ENCODE results near the gene VLDLR.
A peak's percentile ranks its signal among the peaks of the same experiment; 100 is the strongest.

VLDLR gene

DNA sequence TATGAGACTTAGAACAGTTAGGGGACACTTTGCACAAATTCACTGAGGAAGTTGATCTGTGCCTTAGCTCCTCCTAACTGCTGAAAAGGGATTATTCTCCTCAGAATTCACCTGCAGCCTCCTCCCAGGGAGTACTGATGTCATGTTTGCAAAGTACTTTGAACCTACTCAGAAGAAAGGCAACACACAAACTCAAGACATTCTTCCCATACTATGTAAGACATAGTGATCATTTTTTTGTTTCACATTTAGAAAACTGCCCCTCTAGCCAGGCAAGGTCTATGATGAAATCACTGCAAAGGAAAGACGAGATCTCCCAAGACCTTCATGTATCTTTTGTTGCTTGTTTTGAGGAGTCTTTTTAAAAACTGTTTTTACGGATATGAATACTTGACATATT is 10.6 kb upstream of the VLDLR start:
- H3K27ac ChIP-seq = no peak overlapping the region
- no peak for TF ChIP-seq ZFX (IDR thresholded peaks at IDR 0.05; ENCODE audit: borderline replicate concordance)
- TF ChIP-seq, protein P1, sequence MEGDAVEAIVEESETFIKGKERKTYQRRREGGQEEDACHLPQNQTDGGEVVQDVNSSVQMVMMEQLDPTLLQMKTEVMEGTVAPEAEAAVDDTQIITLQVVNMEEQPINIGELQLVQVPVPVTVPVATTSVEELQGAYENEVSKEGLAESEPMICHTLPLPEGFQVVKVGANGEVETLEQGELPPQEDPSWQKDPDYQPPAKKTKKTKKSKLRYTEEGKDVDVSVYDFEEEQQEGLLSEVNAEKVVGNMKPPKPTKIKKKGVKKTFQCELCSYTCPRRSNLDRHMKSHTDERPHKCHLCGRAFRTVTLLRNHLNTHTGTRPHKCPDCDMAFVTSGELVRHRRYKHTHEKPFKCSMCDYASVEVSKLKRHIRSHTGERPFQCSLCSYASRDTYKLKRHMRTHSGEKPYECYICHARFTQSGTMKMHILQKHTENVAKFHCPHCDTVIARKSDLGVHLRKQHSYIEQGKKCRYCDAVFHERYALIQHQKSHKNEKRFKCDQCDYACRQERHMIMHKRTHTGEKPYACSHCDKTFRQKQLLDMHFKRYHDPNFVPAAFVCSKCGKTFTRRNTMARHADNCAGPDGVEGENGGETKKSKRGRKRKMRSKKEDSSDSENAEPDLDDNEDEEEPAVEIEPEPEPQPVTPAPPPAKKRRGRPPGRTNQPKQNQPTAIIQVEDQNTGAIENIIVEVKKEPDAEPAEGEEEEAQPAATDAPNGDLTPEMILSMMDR (IDR thresholded peaks at IDR 0.05) = no peak

DNA sequence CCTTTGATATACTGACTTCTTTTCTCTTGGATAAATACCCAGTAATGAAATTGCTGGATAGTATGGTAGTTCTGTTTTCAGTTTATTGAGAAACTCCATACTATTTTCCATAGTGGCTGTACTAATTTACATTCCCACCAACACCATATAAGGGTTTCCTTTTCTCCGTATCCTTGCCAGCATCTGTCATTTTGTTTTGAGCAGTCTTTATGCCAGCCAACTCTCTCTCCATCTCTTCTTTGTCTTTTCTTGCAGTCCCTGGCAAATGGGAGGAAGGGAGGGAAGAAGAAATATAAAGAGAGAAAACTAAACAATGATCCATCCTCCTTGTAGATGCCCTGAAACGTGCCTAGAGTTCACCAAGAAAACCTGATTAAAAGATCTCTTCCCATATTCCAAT is 9.6 kb upstream of the VLDLR start:
- TF ChIP-seq, protein P1 (IDR thresholded peaks at IDR 0.05) = no peak
- TF ChIP-seq ZFX (IDR thresholded peaks at IDR 0.05; ENCODE audit: borderline replicate concordance) = no peak
- H3K27ac ChIP-seq = no peak overlapping the region

DNA sequence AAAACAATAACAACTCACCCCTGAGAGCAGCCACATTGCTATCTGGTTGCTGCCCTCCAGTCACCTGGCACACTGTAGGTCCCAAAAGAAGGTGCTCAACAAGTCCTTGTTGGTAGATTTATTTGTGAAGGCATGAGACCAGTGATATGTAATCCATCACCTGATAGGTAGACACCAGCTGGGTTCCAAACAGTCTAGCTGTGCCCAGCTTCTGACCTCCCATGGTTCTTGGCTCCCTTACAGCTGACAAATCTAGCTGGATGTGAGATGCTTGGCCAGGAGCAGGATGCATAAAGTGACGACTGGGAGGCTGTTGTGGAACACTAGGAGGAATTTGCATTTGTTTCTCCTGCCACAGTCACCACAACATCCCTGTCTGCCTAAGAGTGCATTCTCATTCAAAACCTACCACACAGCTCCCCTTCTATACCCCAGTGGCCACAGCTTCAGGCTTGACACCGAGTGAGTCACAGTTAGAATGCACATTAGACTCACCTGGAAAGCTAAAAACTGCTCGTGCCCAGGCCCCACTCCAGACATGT is 7.8 kb upstream of the VLDLR start:
- no peak overlapping the region for H3K27ac ChIP-seq

DNA sequence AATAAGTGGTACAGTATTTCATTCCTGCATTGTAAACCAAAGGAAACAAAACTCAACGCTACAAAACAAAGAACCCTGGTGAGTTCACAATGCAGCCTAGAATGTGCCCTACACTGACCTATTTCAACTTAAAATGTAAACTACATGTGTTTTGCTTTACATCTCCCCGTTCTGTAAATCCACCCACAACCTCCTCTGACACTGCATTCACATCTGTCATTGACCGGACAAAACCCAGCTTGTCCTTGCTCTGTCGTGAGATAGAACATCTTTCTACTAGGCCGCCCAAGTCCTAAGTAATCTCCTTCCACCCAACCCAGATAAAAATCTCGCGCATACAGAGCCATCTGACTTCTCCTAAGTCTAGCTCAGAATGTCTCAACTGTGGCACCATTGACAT is 6.1 kb upstream of the VLDLR start:
- H3K27ac ChIP-seq = no peak overlapping the region
- TF ChIP-seq, protein P1 (IDR thresholded peaks at IDR 0.05) = no peak
- no peak for TF ChIP-seq ZFX (IDR thresholded peaks at IDR 0.05; ENCODE audit: borderline replicate concordance)

More for the DNA sequence above, 7.8 kb upstream of the VLDLR start:
- TF ChIP-seq, protein P1 (IDR thresholded peaks at IDR 0.05) = no peak
- TF ChIP-seq ZFX (IDR thresholded peaks at IDR 0.05; ENCODE audit: borderline replicate concordance) = no peak

DNA sequence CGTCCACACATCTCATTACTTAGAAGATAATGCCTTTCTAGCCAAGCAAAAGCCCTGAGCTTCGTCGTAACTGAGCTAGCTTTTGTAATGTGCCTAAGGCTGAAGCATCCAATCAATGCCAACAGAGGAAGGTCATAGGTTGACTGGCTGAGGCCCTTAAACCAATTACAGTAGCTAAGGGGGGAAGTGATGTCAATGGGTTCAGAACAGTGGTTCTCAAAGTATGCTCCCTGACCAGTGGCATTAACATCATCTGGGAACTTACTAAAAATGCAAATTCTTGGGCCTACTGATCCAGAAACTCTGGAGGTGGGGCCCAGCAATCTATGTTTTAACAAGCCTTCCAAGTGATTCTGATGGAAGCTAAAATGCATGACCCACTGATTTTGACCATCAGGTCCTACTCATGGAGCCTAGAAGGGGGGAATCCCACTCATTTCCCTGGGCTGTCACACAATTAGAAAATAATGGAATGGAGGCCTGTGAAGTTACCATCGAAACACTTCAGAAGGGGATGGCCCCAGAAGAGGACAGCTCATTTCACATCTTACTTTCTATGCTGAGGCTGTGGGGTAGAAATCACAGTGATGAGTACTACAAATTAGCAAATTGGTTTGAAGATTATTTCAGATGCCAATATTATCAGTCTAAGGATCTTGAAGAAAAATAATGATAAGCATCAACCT is 4.8 kb upstream of the VLDLR start:
- H3K27ac ChIP-seq = no peak overlapping the region
- no peak for TF ChIP-seq ZFX (IDR thresholded peaks at IDR 0.05; ENCODE audit: borderline replicate concordance)
- TF ChIP-seq, protein P1 (IDR thresholded peaks at IDR 0.05) = no peak

DNA sequence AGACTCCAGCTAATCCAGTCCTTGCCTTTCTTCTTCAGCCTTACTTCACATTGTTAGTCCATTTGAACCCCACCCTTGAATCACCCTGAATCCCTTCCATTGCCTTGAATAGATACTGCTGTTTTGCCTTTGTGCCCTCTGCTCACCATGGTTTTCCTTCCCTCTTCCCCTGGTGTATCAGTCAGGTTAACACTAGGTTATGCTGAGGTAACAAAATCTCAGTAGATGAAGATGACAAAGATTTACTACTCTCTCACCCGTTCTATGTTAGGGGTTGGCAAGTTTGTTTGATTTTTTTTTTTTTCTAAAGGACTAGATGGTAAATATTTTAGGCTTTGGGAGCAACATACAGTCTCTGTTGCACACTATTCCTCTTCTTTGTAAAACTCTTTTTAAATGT is 3.3 kb upstream of the VLDLR start:
- TF ChIP-seq, protein P1 (IDR thresholded peaks at IDR 0.05) = no peak
- no peak for TF ChIP-seq ZFX (IDR thresholded peaks at IDR 0.05; ENCODE audit: borderline replicate concordance)
- H3K27ac ChIP-seq = no peak overlapping the region

DNA sequence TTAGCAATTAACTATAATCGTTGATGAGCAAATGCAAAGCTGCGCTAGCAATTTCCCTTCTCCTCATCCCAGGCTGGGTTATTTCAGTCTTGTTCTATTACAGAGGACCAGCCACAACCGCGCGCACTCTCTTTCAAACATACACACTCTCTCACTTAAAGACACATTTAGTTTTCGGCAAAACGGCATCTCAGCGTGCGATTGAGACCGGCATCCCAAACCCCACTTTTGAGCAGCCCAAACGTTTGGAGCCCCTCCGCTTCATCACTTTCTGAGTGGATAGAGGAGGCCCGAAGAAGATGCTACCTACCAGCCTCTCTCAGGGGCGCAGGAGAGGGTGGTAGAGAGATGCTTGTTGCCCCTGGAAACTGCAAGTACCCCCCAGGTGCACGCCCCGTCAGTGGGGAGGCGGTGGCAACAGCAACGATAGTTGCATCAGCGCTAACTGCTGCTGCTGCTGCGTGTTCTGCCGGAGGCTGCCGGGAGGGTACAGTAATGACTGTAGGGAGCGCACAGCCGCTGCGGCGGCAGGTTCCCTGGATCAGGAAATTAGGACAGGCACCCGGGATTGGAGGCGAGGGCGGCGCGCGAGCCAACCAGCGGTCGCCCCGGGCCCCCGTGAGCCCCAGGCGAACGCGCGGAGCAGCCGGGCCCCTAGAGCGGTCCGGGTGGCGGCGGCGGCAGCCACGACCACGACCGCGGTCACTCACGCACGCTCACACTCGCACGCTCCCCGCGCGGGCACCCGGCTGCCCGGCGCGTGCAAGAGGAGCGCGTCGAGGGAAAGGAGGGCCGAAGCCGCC is 467 bp upstream of the VLDLR start:
- H3K27ac ChIP-seq = peak overlapping the region; percentile 60
- no peak for TF ChIP-seq ZFX (IDR thresholded peaks at IDR 0.05; ENCODE audit: borderline replicate concordance)
- TF ChIP-seq, protein P1 (IDR thresholded peaks at IDR 0.05) = no peak
